ENCODE results near the gene STAT5B.
A peak's percentile ranks its signal among the peaks of the same experiment; 100 is the strongest.

STAT5B gene

DNA sequence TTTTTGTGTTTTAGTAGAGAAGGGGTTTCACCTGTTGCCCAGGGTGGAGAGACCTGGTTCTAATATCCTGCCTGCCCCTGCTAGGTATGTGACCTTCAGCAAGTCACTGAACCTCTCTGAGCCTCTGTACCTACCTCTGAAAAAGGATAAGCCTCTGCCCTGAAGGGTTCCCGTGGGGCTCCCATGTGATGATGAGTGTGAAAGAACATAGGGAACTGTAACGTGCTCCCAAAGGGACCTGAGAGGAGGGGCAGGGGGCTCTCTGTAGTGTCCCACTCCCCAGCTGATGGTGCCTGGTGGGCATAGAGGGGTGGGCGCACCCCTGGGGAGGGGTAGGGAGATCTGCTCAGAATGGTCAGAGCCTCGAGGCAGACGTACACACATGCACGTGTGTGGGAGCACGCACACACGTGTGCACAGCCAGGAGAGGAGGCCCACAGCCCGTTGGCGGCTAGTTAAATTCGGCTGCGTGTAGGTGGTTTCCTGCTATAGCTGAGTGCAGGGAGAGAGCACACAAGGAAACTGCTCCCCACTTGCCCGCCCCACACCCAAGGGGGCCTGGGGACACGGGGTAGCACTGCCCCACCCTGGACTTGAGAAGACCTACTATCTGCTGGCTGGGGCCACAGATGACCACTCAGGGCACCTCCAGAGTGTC is 101.9 kb downstream of the STAT5B start:
- no peak for DNase-seq

DNA sequence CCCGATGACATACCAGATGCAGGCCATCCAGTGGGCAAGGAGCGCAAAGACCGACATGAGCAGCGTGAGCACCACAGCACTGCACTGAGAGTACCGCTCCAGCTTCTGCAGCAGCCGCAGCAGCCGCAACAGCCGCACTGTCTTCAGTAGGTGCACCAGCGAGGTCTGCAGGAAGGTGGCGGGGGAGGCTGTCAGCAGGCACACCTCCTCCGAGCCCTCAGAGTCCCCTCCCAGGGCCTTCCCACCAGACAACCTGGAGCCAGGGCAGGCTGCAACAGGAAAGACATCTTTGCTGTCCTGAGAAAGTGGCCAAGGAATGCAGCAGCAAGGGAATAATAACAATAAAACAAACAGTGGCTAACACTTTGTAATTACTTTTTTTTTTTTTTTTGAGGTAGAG is 104.4 kb downstream of the STAT5B start:
- DNase-seq, result no peak

DNA sequence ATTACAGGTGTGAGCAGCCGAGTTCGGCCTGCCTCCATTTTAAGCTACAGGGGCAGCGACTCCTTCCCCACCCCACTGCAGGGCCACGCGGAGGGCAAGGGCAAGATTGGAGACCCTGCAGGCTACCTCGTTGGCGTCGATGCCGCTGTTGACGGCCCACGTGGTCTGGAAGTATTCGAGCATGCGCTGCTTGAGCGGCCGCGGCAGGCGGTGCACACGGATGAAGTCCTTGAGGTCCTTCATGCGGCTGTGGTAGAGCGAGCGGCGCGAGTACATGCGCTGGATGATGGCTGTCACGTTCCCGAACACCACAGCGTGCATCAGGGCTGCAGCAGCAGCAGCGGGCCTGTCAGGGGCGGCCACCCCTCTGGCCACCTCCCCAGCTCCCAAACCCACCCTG is 106.8 kb downstream of the STAT5B start:
- DNase-seq, result no peak

DNA sequence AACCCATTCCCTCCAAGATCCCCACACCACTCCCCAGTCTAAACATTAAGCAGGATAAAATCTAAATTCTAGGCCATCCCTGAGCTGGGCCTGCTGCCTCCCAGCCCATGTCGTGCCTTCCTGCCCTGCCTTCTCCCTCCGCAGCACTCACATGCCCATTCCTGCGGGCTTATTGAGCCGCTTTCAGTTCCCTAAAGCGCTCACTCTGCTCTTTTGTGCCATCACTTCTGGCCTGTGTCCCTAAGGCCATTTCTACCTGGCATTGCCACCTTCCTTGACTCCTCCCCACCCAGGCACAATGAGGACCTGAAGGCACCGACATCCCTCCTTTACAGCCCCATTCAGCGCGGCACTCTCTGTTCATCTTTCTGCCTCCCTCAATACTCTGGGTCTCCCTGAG is 108.4 kb downstream of the STAT5B start:
- no peak for DNase-seq

DNA sequence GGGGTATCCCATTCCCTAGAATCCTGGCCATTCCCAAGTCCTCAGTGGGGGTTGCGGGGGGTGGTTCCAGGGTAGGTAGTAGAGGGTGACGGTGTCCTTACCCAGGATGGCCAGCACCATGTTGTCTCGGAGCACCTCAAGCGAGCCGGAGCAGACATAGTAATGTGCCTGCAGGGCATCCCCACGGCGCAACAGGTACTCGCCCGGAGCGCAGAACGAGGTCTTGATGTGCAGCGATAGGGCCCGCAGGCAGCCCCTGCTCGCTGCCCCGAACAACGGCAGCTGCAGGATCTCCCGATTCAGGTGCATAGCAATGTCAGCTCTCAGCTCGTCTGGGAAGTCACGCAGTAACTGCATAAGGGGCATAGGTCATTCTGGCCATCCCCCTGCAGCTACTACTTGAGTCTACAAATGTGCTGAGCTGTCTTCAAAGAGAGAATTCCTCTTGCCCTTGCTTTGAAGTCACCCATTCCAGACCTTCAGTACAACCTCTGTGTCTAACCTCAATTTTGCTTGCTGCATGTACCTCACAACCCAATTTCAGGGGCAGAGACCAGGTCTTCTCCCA is 109.9 kb downstream of the STAT5B start:
- no peak for DNase-seq

DNA sequence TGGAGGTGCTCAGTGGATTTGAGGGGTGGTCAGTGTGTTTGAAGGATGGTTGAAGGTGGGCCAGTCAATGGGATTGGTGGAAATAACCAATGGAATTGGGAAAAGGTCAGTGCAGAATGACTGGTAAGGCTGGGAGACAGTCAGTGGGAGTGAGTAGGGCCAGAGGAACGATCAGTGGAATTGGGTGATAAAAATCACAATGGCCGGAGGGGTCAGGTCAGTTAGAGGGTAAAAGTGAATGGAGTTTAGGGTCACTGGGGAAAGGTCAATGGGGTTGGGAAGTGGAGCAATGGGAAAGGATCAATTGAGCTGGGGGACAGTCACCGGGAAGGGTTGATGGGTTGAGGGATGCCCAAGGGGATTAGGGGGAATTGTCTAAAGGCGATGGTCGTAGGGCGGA is 110.4 kb downstream of the STAT5B start:
- no peak for DNase-seq

DNA sequence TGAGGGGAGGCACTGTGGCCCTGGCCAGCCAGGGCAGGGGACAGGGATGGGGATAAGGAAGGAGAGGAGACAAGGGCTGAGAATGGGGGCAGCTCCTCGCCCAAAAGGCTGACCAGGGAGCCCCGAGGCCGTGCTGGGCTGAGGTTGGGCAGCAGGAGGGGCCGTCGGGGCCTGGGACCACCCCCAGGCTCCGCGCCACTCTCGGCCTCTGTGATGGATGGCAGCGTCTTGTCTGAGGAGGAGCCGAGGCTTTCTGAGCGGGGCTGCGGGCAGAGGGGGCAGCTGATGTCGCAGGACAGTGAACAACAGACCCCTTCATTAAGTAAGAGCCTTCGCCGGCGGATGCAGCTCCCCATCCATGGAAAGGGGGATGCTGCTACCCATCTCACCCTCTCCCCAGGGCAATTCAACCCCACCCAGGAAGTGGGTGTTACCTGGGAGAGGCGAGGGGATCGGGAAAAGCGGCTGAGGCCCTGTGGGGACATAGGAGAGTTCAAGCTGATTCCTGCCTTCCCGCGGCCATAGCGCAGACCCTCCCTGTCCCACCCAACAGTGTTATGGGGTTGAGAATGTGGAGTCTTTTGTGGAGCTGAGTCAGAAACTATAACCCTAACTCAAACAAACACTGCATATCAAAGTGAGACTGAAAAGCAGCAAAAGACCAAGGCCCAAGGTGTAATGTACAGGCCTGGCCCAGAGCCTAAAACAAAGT is 112.3 kb downstream of the STAT5B start:
- DNase-seq, result no peak

DNA sequence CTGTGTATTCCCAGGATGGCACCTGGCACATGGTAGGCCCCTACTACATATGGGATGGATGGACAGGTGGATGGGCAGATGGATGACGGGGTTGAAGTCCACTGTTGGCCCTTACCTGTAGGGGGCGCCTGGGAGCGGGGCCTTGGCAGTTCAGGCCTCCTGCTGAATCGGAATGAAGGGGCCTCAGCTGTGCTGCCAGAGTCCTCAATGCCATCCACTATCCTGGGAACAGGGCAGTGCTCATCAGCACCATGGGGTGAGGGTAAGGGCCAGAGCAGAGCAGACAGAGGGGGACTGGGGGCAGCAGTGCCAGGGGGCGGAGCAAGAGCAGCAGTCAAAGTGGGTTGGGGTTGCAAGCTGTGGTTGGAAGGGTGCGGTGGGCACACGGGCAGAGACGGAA is 113.1 kb downstream of the STAT5B start:
- DNase-seq, result peak; percentile 16

DNA sequence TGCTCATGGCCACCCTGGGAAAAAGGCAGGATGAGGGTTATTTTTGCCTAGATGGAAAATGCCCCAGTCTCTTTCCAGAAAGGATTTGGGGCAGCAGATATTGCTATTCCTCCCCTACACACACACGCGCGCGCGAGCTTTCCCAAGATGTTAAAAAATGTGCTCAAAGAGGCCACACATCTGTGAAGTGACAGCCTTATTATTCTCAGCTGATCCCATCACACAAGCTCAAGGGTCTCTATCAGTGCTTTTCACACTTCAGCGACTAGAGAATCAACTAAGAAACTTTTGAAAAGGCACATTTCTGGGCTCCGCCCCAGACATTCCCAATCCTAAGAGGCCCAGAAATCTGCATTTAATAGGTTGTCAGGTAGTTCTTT is 115.7 kb downstream of the STAT5B start:
- no peak for DNase-seq

DNA sequence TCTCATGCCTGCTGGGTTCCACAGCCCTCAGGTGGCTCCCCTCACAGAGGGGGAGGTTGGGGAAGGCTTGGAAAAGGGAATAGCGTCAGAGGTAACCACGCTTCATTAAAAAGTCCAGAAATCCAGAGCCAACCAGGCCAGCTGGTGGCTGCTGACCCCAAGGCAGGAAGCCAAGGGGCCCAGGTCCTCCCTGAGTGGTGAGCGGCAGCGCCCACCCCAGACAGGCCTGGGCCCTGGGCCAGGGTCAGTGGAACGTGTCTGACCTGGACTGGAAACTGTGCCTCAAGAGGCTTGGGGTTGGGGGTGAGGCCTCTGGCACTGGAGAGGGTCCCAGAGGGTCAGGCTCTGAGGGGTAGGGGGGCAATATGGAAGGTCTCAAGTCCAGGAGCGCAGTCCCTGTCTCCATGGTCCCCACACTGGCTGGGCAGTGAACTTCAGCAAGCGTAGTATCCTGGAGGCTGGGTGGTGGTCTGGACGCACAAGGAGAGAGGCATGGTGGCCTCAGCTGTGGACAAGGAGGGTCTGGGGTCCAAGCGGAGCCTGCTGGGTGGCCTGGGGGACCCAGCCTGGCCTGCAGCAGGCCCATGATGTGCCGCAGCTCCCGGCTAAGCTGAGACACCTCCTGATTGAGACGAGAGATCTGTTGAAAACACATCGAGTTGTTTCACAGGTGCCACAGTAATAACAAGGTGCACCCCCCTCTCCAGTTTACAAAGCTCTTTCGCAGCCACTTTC is 116.2 kb downstream of the STAT5B start:
- DNase-seq, result no peak

DNA sequence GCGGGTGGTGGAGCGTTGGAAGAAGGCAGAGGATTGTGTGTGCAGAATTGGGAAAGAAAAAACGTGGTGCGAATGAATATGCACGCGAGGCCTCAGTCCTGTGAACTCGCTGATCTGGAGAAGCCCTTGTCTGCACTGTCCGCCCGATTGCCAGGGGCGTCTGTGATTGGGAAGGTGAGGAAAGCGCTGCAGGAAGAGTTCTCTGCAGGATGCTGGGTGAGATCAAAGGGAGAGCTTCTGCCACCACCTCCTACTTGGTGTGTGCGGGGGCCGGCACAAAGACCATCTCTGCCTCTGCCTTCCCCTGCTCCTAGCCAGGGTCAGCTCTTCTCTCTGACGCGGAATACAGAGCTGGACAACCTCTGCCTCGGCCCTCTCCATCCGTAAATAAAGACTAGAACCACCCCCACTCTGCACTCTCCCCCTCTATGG is 120.6 kb downstream of the STAT5B start:
- DNase-seq, result peak; percentile 38

DNA sequence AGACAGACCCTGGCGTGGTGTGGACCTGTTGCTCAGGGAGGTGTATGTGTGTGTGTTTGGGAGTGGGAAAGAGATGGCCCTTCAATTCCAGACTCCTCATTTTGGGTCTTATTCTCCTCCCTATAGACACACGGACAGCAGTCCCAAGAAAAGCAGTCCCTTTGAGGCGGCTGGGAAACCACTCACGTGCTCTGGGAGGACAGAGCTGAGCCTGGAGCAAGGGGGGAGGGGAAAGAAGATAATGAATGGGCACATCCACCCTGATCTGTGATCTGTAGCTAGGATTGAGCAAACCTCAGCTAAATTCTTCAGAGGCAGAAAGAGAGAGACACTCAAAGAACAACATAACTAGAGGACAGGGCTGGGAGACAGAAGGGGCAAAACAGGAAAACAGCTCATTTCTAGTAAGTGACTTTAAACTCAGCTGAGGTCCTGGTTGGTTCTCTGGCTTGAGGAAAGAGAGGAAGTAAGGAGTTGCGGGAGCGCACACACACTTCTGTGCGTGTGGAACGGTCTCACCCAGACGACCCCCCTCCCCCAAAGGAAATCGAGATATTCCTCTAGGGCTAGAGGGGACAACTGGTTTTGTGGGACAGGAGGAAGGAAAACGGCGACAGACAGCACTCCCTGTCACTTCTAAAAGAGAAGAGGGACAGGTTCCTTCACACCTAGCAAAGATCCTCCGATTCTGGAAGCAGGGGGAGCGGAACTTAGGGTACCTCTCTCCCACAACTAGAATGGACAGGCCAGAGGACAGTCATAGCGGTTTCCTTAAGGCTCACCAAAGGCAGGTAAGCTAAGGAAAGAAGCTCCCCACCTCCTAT is 122.1 kb downstream of the STAT5B start:
- DNase-seq, result peak; percentile 3
